ENCODE results near the gene ANKS1B. TPM values are rescaled to one million over a fixed set of nuclear protein-coding genes. Genes with fewer than 3 reads are reported as not detected.

Gene ANKS1B
- polyA plus RNA-seq, 3 donors = not detected

DNA sequence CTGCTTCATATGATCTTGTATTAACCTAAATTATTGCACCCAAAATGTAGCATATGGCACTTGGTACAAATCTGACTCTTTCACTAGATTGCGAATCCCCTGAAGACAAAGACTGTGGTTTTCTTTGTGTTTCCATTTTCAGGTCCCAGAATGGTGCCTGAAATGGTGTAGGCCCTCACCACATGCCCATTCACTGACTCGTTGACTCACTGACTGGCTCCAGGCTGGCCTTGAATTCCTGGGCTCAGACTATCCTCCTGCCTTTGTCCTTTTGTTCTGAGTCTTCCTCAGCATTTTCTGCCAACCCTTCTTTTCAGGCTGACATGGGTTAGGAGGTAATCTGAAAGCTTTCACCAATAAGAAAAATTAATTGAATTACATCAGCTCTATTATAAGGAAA is 705.8 kb downstream of the ANKS1B start:
- peaks cover 0 to 6% (median 2%) of the 10 kb centered on the region in 7 donors for H3K9me3 Mint-ChIP-seq
- H3K27me3 Mint-ChIP-seq (ENCODE audit: low read depth in 3 of 3) = no peaks in the 10 kb centered on the region
- TF ChIP-seq, protein P1, sequence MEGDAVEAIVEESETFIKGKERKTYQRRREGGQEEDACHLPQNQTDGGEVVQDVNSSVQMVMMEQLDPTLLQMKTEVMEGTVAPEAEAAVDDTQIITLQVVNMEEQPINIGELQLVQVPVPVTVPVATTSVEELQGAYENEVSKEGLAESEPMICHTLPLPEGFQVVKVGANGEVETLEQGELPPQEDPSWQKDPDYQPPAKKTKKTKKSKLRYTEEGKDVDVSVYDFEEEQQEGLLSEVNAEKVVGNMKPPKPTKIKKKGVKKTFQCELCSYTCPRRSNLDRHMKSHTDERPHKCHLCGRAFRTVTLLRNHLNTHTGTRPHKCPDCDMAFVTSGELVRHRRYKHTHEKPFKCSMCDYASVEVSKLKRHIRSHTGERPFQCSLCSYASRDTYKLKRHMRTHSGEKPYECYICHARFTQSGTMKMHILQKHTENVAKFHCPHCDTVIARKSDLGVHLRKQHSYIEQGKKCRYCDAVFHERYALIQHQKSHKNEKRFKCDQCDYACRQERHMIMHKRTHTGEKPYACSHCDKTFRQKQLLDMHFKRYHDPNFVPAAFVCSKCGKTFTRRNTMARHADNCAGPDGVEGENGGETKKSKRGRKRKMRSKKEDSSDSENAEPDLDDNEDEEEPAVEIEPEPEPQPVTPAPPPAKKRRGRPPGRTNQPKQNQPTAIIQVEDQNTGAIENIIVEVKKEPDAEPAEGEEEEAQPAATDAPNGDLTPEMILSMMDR (IDR thresholded peaks at IDR 0.05) = no peak
- 70% methylated on average over 2 of the region's 2 CpGs for WGBS (ENCODE audit: insufficient coverage)
- H3K4me1 Mint-ChIP-seq = no peaks in the 10 kb centered on the region
- no peak overlapping the region for H3K4me3 Mint-ChIP-seq
- Histone ChIP-seq H4K20me1 (ENCODE audit: insufficient read depth, low read length) (no peaks in the 10 kb centered on the region), H3K9me3 (replicated peaks in 1 of 2; ENCODE audit: control insufficient read depth in 1 of 2, insufficient read depth in 1 of 2, low read length in 2 of 2) (no peaks in the 10 kb centered on the region), H3K79me2 (ENCODE audit: insufficient read depth, low read length) (no peaks in the 10 kb centered on the region), H3K4me1 (ENCODE audit: control insufficient read depth in 1 of 2, insufficient read depth in 2 of 2, low read length in 2 of 2) (no peaks in the 10 kb centered on the region), H3K4me2 (replicated peaks; ENCODE audit: extremely low read depth, low read length, poor library complexity, severe bottlenecking) (no peak overlapping the region), H3K27me3 (ENCODE audit: control insufficient read depth in 2 of 2, insufficient read depth in 2 of 2, low read length in 2 of 2) (no peaks in the 10 kb centered on the region), H3K4me3 (replicated peaks in 1 of 3; ENCODE audit: low read depth in 2 of 3, low read length in 3 of 3) (no peak overlapping the region), H3K9ac (ENCODE audit: insufficient read depth, low read length, poor library complexity, severe bottlenecking) (no peak overlapping the region), H3K27ac (ENCODE audit: low read depth in 1 of 2, low read length in 2 of 2) (no peak overlapping the region), H3K36me3 (replicated peaks in 1 of 2; ENCODE audit: control insufficient read depth in 1 of 2, insufficient read depth in 2 of 2, low read length in 2 of 2) (no peaks in the 10 kb centered on the region), H2AFZ (ENCODE audit: insufficient read depth, low read depth, low read length, poor library complexity, severe bottlenecking) (no peak overlapping the region)
- DNase-seq = no peak
- intact Hi-C loops (cut with micrococcal nuclease) = no loop called here
- no peaks in the 10 kb centered on the region for H3K36me3 Mint-ChIP-seq
- H3K27ac Mint-ChIP-seq = no peak overlapping the region

DNA sequence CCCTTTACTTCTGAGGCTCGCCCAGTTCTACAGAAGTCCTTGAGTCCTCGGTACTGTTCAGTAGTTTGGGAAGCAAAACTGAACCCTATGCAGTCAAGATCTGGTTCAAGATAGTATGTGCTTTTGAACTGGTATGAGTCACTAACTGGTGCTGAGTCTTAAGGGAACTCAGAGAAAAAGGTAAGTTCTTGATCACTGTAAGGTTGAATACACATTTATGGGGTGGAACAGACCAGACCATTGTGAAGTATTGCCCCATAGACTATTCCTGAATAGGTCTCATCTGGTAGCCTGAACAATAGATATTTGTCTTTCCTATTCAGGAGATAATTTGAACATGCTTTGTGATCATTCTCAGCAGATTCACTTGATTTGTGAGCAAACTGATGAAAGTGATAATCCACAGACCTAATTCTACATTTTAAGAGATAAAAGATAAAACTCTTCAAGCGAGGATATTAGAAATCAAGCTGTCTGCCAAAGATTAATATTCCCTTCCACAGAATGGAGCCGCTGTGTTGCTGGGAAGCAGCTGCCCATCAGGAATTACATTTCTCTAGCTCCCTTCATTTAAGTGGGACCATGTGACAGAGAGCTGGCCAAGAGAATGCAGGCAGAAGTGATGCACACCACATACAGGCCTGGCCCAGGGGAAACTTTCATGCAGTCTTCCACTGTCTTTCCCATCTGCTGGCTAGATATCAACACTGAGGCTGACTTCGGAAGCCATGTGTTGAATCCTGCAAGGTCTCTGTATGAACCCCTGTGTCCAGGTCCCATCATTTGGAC is 707.0 kb downstream of the ANKS1B start:
- Histone ChIP-seq H3K9me3 (replicated peaks in 1 of 2; ENCODE audit: control insufficient read depth in 1 of 2, insufficient read depth in 1 of 2, low read length in 2 of 2) (peaks cover 0 to 4% of the 10 kb centered on the region in 2 donors), H3K4me3 (replicated peaks in 1 of 3; ENCODE audit: low read depth in 2 of 3, low read length in 3 of 3) (no peak overlapping the region), H3K79me2 (ENCODE audit: insufficient read depth, low read length) (no peaks in the 10 kb centered on the region), H3K27ac (ENCODE audit: low read depth in 1 of 2, low read length in 2 of 2) (no peak overlapping the region), H3K36me3 (replicated peaks in 1 of 2; ENCODE audit: control insufficient read depth in 1 of 2, insufficient read depth in 2 of 2, low read length in 2 of 2) (no peaks in the 10 kb centered on the region), H4K20me1 (ENCODE audit: insufficient read depth, low read length) (no peaks in the 10 kb centered on the region), H2AFZ (ENCODE audit: insufficient read depth, low read depth, low read length, poor library complexity, severe bottlenecking) (no peak overlapping the region), H3K9ac (ENCODE audit: insufficient read depth, low read length, poor library complexity, severe bottlenecking) (no peak overlapping the region), H3K27me3 (ENCODE audit: control insufficient read depth in 2 of 2, insufficient read depth in 2 of 2, low read length in 2 of 2) (no peaks in the 10 kb centered on the region), H3K4me2 (replicated peaks; ENCODE audit: extremely low read depth, low read length, poor library complexity, severe bottlenecking) (no peak overlapping the region), H3K4me1 (ENCODE audit: control insufficient read depth in 1 of 2, insufficient read depth in 2 of 2, low read length in 2 of 2) (no peaks in the 10 kb centered on the region)
- Mint-ChIP-seq H3K9me3 (peaks cover 0 to 6% (median 5%) of the 10 kb centered on the region in 7 donors), H3K4me1 (no peaks in the 10 kb centered on the region), H3K27ac (no peak overlapping the region), H3K36me3 (no peaks in the 10 kb centered on the region), H3K27me3 (ENCODE audit: low read depth in 3 of 3) (no peaks in the 10 kb centered on the region), H3K4me3 (no peak overlapping the region)
- intact Hi-C loops (cut with micrococcal nuclease) = no loop called here
- 97% methylated on average over 3 of the region's 5 CpGs for WGBS (ENCODE audit: insufficient coverage)
- TF ChIP-seq, protein P1 (IDR thresholded peaks at IDR 0.05) = no peak
- DNase-seq = no peak

Measured in CD14-positive monocyte (primary cell).